Measurements from ENCODE around the gene PRKX.
"Not testable (repeated sequence)": the region's sequence is repeated elsewhere in the genome, so short reads cannot be mapped to it uniquely, and the experiment has no call there.

The PRKX gene

DNA sequence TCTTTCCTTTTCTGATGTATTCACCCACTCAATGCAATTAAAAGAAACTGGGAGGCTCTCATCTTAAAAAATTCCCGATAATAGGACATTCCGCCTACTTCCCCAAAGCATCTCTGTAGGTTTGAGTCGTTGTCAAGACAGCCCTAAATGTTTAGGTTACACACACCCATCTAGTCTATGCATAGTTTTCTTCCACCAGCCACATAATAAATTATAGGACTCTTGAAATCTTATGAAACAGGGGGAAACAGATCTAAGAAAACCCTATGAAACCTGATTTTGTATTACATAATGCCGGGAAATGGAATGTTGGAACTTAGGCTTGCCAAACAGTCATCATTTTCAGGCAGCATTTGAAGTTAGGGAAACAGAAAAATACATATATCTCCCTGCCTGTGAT, 150.0 kb downstream of the PRKX start:
- DNase-seq: no peak

DNA sequence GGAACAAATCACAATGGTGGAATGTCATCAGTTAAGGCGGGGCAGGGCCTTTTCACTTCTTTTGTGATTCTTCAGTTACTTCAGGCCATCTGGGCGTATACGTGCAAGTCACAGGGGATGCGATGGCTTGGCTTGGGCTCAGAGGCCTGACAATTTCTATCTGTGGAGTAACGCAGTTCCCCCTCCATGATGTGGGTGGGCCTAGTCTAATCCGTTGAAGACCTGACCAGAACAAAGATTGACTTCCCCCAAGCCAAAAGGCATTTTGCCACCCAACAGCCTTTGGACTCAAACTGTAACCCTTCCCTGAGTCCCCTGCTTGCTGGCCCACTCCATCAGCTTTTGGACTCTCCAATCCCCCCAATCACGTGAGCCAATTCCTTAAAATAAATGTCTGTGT, 153.4 kb downstream of the PRKX start:
- not testable (repeated sequence) for DNase-seq

All from MV-4-11 (cell line).